ENCODE data around the gene PLEKHG2. TPM values are rescaled to one million over a fixed set of nuclear protein-coding genes. Genes with fewer than 3 reads are reported as not detected.
A peak's percentile ranks its signal among the peaks of the same experiment; 100 is the strongest.

The PLEKHG2 gene
- total RNA-seq, 2 experiments from 2014 or later: 65.7 to 65.9 TPM

DNA sequence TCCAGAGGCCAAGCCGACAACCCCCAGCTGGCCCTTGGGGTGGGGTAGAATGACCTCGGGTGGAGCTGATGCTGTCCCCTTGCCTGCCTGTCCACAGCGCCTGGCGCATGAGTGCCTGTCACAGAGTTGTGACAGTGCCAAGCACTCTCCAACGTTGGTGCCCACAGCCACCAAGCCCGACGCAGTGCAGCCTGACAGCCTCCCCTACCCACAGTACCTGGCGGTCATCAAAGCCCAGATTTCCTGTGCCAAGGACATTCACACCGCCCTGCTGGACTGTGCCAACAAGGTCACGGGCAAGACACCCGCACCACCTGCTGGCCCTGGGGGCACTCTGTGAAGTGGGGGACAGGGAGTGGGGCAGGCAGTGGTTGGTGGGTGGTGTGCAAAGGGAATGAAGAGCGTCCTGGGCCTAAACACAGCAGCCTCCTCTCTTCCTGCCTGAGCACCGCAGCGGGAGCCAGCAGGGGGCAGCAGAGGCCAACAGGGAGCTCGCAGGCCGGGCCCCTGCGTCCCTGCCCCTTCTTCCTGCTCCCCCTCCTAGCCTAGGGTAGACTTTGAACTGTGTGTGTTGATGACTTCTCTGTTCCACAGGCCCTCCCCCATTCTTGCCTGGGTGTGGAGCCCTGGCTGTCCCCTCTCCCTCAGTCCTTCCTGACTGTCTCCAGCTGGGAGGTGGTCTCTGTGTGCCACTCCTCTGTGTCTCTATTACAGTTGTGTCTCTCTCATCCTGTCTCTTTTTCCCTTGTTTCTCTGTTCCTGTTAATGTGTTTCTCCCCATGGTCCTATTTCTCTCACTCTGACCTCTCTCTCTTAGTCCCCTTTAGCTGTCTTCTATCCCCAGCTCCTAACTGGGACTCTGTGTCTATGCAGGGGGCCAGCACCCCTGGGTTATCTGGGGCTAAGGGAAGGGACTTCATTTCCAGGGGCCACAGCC, 14.8 kb upstream of the PLEKHG2 start:
- Mint-ChIP-seq H3K9me3 (no peaks in the 10 kb centered on the region), H3K4me1 (peaks cover 41% of the 10 kb centered on the region), H3K4me3 (peak overlapping the region; percentile 77), H3K27ac (peak overlapping the region; percentile 91), H3K27me3 (no peaks in the 10 kb centered on the region), H3K36me3 (peaks cover 19% of the 10 kb centered on the region)
- DNase-seq (peak; percentile 97), ATAC-seq (ENCODE audit: low read depth) (peak; percentile 76)
- POLR2A ChIA-PET: interaction anchor here (0.7 to 4.1 kb wide), 9 partner anchors 10 to 63 kb away, joined by 3 to 90 read pairs (median 5); partner anchors contain the start of genes GMFG, PLEKHG2, RPS16 and SUPT5H

DNA sequence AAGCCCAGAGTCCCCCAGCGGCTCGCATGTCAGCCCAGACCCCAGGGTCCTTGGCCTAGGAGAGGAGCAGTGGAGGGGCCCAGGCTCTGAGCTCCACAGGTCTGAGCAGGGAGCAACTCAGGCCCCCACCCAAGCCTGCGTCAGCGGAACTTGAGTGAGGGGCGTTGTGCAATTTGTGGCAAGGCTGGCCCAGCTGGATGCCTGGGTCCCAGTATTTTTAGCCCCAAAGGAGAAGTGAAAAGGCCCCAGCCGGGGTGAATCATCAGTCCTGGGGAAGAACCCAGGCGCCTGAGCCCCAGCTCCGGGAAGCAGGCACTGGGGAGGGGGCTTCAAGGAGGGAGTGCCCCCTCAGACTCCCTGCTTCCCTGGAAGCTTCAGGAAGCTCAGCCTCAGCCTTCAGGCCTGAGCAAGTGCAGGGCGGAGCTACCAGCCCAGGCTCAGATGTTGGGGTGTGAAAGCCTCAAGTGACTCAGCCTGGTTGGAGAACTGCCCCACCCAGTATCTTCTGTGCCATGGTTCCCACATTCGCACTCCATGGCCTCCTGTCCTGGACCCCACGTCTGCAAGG, 14.1 kb upstream of the PLEKHG2 start:
- H3K4me1 Mint-ChIP-seq: peaks cover 41% of the 10 kb centered on the region
- peaks cover 17% of the 10 kb centered on the region for H3K36me3 Mint-ChIP-seq
- H3K4me3 Mint-ChIP-seq: peak overlapping the region; percentile 77
- DNase-seq: no peak
- no peaks in the 10 kb centered on the region for H3K9me3 Mint-ChIP-seq
- ATAC-seq (ENCODE audit: low read depth): no peak
- peak overlapping the region; percentile 91 for H3K27ac Mint-ChIP-seq
- H3K27me3 Mint-ChIP-seq: no peaks in the 10 kb centered on the region
- POLR2A ChIA-PET: interaction anchor here (0.8 to 4.1 kb wide), 8 partner anchors 9 to 63 kb away, joined by 3 to 90 read pairs (median 6); partner anchors contain the start of genes GMFG, PLEKHG2, RPS16 and SUPT5H

DNA sequence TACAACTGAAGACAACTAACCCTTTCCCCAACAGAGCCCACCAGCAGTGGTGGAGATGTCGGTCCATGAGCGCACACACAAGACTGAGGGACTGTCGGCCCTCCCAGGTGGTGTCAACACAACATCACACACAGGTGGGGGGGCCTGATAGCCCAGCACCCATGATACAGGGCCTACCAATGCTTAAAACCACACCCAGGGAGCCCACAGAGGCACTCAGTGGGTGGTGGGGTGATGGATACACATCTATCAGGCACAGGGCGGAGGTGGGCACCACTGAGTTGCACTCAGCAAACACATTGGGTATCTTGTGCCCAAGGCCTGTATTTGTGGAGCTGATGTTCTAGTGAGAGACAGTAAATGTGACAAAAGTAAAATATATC, 12.8 kb upstream of the PLEKHG2 start:
- DNase-seq: no peak
- POLR2A ChIA-PET: interaction anchor here (3.2 to 4.1 kb wide), 5 partner anchors 8 to 36 kb away, joined by 23 to 90 read pairs (median 30); partner anchors contain the start of genes MED29, PAF1, PLEKHG2 and RPS16
- peak overlapping the region; percentile 77 for H3K27ac Mint-ChIP-seq

DNA sequence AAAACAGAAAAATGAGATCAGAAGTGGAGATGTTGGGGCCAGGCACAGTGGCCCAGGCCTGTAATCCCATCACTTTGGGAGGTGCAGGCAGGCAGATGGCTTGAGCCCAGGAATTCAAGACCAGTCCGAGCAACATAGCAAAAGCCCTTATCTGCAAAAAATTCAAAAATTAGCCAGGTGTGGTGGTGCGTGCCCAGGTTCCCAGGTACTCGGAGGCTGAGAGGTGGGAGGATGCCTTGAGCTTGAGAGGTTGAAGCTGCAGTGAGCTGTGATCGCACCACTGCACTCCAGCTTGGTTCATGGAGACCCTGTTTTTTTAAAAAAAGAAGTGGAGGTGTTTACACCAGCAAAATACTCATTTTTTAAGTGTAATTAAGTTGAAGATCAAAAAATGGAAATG, 12.4 kb upstream of the PLEKHG2 start:
- no peak for ATAC-seq (ENCODE audit: low read depth)
- H3K4me3 Mint-ChIP-seq: no peak overlapping the region
- peaks cover 44% of the 10 kb centered on the region for H3K4me1 Mint-ChIP-seq

More for the DNA sequence above, 12.8 kb upstream of the PLEKHG2 start:
- Mint-ChIP-seq H3K36me3 (peaks cover 10% of the 10 kb centered on the region), H3K27me3 (no peaks in the 10 kb centered on the region), H3K4me1 (peaks cover 41% of the 10 kb centered on the region), H3K9me3 (no peaks in the 10 kb centered on the region), H3K4me3 (no peak overlapping the region)
- no peak for ATAC-seq (ENCODE audit: low read depth)

DNA sequence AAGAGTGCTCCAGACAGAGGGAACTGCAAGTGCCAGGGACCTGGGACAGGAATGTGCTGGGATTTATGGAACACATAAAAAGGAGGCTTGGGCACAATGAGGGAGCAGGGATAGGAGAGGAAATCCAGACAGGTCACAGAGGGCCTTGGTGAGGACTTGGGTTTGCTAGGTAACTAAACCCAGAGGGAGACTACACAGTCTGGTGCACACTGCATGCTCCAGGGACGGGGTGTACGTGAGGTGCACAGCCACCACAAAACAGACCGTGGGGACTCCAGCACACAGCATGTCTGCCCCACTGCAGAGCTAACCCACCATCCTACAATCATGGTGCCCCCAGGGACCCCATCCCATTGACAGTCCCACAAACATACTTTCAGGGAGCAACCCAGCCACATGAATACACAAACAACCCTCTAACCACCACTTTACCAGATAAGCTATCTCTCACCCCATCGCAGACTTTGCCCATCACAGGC, 11.4 kb upstream of the PLEKHG2 start:
- peak overlapping the region; percentile 63 for H3K4me3 Mint-ChIP-seq
- no peaks in the 10 kb centered on the region for H3K27me3 Mint-ChIP-seq
- H3K36me3 Mint-ChIP-seq: peaks cover 5% of the 10 kb centered on the region
- no peaks in the 10 kb centered on the region for H3K9me3 Mint-ChIP-seq
- ATAC-seq (ENCODE audit: low read depth): peak; percentile 4
- peaks cover 54% of the 10 kb centered on the region for H3K4me1 Mint-ChIP-seq
- H3K27ac Mint-ChIP-seq: peak overlapping the region; percentile 85
- DNase-seq: no peak
- POLR2A ChIA-PET: interaction anchor here (0.6 to 3.7 kb wide), 8 partner anchors 10 to 327 kb away, joined by 3 to 44 read pairs (median 9); partner anchors contain the start of genes GMFG, MED29, PAF1 and PLEKHG2

More for the DNA sequence above, 12.4 kb upstream of the PLEKHG2 start:
- Mint-ChIP-seq H3K27me3 (no peaks in the 10 kb centered on the region), H3K36me3 (peaks cover 10% of the 10 kb centered on the region), H3K27ac (peak overlapping the region; percentile 77), H3K9me3 (no peaks in the 10 kb centered on the region)
- POLR2A ChIA-PET: interaction anchor here (3.2 to 4.1 kb wide), 4 partner anchors 8 to 35 kb away, joined by 30 to 90 read pairs (median 37); partner anchors contain the start of genes MED29, PAF1, PLEKHG2 and RPS16
- DNase-seq: no peak

DNA sequence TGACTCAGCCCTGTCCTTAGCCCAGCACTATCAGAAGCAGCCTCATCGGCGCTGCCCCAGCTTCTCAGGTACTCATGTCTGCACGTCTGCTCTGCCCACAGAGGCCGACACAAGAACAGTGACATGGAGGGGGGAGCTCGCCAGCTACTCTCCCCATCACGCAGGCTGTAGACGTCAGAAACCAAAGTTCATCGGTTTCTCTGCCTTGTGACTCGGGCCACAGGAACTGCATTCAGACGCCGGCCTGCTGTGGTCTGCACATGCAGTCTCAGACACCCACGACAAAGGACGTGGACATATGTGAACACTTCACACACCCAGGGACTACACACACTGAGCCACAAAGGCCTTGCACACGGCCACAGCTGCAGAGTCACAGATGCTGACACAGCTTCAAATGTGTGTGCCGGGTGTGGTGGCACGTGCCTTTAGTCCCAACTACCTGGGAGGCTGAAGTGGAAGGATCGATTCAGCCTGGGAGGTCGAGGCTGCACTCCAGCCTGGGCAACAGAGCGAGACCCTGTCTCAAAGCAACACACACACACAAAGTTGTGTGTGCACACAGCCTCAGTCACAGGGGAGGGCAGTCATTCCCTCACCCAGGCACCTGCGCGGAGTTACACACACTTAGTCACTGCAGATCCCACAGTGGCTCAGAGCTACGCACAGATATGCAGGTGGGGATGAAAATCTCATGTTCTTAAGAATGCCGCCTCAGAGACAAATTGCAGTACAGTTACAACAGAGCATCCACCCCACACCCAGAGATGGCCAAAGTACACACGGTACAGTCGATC, 10.7 kb upstream of the PLEKHG2 start:
- ATAC-seq (ENCODE audit: low read depth): peak; percentile 46
- POLR2A ChIA-PET: interaction anchor here (0.6 to 3.7 kb wide), 8 partner anchors 10 to 328 kb away, joined by 3 to 44 read pairs (median 9); partner anchors contain the start of genes GMFG, MED29, PAF1 and PLEKHG2
- DNase-seq: peak; percentile 73
- H3K9me3 Mint-ChIP-seq: no peaks in the 10 kb centered on the region
- H3K36me3 Mint-ChIP-seq: peaks cover 5% of the 10 kb centered on the region
- H3K4me3 Mint-ChIP-seq: peak overlapping the region; percentile 63
- peak overlapping the region; percentile 85 for H3K27ac Mint-ChIP-seq
- peaks cover 56% of the 10 kb centered on the region for H3K4me1 Mint-ChIP-seq
- H3K27me3 Mint-ChIP-seq: no peaks in the 10 kb centered on the region

DNA sequence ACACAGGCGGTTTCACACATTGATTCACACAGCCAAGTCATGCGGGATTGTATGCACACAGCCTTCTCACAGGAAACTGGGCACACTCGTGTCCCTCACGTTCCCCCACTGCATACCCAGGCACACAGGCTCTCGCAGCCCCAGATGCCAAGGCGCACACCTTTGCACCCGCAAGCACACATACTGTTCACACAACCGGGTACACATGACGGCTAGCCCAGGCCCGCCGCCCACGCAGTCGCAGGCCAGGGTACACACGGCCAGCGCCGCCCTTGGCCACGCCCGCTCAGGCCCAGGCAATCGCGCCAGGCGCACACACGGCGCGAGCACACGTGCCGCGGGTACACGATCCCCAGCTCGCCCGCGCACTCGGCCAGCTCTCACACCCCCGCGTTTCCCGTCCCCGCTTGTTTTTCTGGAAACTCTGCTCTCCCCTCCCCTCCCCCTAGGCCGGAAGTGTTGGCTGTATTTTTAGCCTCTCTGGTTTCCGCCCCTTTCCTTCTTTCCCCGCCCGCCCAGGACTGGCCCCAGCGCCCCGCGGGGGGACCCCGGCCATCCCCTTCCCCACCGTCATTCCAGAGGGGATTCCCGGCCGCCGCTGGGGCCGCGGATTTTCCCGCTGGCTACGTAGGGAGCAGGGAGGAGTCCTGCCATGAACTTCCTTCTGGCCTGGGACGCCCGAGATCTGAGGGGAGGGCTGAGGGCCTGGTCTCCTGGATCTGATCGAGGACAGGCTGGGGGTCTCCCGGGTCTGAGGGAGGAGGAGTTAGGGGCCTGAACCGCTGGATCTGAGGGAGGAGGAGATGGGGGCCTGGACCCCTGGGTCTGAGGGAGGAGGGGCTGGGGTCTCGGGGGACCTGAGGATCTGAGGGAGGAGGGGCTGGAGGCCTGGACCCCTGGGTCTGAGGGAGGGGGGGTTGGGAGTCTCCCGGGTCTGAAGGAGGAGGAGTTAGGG, 9.8 kb upstream of the PLEKHG2 start:
- Mint-ChIP-seq H3K27ac (peak overlapping the region; percentile 85), H3K9me3 (no peaks in the 10 kb centered on the region), H3K4me3 (peak overlapping the region; percentile 63), H3K4me1 (peaks cover 52% of the 10 kb centered on the region), H3K27me3 (no peaks in the 10 kb centered on the region), H3K36me3 (peaks cover 6% of the 10 kb centered on the region)
- DNase-seq (peak; percentile 79), ATAC-seq (ENCODE audit: low read depth) (peak; percentile 4)
- POLR2A ChIA-PET: interaction anchor here (1.3 to 3.7 kb wide), 7 partner anchors 9 to 329 kb away, joined by 3 to 44 read pairs (median 13); partner anchors contain the start of genes GMFG, MED29, PAF1 and PLEKHG2

DNA sequence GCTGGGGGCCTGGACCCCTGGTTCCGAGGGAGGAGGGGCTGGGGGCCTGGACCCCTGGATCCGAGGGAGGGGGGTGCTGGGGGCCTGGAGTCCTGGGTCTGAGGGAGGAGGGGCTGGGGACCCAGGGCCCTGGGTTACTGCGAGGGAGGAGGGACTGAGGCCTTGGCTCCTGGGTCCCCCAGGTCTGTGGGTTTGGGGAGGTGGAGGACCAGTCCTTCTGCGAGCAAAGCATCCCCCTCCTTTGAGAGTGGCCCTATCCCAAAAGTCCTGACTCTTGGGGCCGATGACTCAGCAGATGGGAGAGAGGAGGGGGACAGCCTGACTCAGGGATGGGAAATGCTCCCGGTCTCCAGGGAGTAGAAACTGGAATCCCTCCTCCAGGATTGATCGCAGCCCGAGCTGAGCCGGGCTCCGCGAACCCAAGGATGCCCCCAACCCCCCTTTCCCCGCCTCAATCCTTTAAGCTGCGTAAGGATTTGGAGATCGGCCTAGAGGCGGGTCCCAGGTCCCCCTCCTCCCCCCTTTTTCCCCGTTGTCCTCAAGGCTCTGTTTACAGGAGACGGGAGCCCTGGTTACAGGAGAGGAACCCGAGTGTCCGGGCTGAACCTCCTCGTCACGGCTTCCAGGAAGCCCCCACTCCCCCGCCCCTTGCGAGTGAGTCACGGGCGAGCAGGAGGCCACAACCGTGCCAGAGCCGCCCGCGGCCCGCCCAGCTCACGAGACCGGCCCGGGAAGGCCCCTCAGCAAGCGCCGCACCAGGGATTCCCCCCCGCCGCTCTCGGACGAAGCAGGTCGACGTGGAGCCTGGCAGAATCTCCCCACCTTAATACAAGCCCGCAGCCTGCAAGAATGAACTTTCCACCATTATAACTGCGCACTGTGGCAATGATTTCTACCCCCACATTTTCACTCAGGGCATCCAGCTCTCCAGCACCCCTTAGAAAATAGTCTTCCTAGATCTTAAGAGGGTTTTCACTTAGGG, 8.8 kb upstream of the PLEKHG2 start:
- ATAC-seq (ENCODE audit: low read depth): peak; percentile 12
- Mint-ChIP-seq H3K27ac (peak overlapping the region; percentile 85), H3K4me3 (peak overlapping the region; percentile 63), H3K36me3 (peaks cover 16% of the 10 kb centered on the region), H3K9me3 (no peaks in the 10 kb centered on the region), H3K4me1 (peaks cover 47% of the 10 kb centered on the region), H3K27me3 (no peaks in the 10 kb centered on the region)
- DNase-seq: peak; percentile 89
- POLR2A ChIA-PET: interaction anchor here (1.3 kb wide), 1 partner anchor 12 kb away, joined by 5 read pairs; the partner anchor contains the start of genes MED29 and PAF1

DNA sequence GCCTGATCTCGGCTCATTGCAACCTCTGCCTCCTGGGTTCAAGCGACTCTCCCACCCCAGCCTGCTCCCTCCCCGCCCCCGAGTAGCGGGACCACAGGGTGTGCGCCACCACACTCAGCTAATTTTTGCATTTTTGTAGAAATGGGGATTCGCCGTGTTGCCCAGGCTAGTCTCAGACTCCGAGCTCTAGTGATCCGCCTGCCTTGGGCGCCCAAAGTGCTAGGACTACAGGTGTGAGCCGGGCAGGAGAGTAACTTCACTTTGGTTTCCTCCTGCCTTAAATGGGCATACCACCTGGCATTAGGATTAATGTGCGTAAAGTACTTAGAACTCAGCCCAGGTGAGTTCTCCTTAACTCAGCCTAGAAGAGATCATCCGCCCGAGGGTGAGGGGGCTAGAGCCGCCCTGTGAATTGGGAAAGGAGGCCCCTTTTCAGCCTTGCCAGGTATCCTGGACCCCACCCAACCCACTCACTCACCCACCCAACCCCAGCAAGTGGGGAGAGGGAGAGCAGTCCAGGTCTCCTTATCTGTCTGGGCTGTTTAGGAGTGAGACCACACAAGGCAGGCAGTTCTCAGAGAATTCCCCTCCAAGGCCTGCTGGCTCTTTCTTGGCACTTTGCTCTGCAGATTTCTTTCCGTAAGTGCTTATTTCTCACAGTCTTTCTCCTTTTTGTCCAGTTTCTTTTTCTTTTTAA, 7.1 kb upstream of the PLEKHG2 start:
- H3K4me1 Mint-ChIP-seq: peaks cover 42% of the 10 kb centered on the region
- DNase-seq: no peak
- no peak overlapping the region for H3K27ac Mint-ChIP-seq
- ATAC-seq (ENCODE audit: low read depth): no peak
- H3K36me3 Mint-ChIP-seq: peaks cover 15% of the 10 kb centered on the region
- POLR2A ChIA-PET: interaction anchor here (0.9 to 5.2 kb wide), 5 partner anchors 7 to 70 kb away, joined by 3 to 90 read pairs (median 8); partner anchors contain the start of genes MED29, PAF1 and RPS16
- no peaks in the 10 kb centered on the region for H3K9me3 Mint-ChIP-seq
- H3K4me3 Mint-ChIP-seq: peak overlapping the region; percentile 25
- no peaks in the 10 kb centered on the region for H3K27me3 Mint-ChIP-seq

DNA sequence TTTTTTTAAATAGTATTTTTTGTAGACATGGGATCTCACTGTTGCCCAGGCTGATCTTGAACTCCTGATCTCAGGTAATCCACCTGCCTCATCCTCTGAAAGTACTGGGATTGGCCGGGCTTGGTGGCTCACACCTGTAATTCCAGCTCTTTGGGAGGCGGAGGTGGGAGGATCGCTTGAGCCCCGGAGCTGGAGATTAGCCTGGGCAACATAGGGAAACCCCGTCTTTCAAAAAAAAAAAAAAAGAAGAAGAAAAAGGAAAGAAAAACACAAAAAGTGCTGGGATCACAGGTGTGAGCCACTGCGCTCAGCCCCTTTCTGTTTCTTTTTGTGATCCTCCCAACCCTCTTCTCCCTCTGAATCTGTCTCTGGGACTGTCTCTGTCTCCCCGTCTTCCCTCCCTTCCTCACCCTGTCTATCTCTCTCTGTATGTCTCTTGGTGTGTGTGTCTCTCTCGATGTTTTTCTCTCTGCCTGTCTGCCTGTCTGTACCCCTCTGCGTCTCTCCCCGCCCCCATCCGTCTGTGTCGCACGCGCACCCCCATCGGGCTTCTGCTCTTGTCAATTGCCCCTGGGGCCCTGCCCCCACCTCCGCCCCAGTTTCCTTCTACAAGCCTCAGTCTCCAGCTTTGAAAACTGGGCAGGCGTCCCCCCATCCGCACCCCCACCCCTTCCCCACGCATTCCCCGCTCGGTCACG, 6.4 kb upstream of the PLEKHG2 start:
- ATAC-seq (ENCODE audit: low read depth) (peak; percentile 13), DNase-seq (peak; percentile 85)
- POLR2A ChIA-PET: interaction anchor here (0.6 to 5.2 kb wide), 6 partner anchors 8 to 549 kb away, joined by 5 to 90 read pairs (median 23); partner anchors contain the start of genes MED29, PAF1, RPS16 and SAMD4B
- peaks cover 15% of the 10 kb centered on the region for H3K36me3 Mint-ChIP-seq
- H3K27me3 Mint-ChIP-seq: no peaks in the 10 kb centered on the region
- H3K4me3 Mint-ChIP-seq: peak overlapping the region; percentile 86
- peaks cover 46% of the 10 kb centered on the region for H3K4me1 Mint-ChIP-seq
- H3K9me3 Mint-ChIP-seq: no peaks in the 10 kb centered on the region
- H3K27ac Mint-ChIP-seq: peak overlapping the region; percentile 90

All from activated naive CD8-positive, alpha-beta T cell treated with anti-CD3 and anti-CD28 coated beads, Interleukin-2, amount 10 ng/mL, durations not matched to agents 7 days and 5 days (primary cell).